NCI-H446 treated with DMSO at 0.1 percent for 48 hours (cell line): ENCODE measurements around the gene CD248.
A peak's percentile ranks its signal among the peaks of the same experiment; 100 is the strongest.

ENCODE experiments used
- DNase-seq: peaks from one replicate; lab custom pipeline; 2025; lab: John Stamatoyannopoulos, UW

Gene CD248

DNA sequence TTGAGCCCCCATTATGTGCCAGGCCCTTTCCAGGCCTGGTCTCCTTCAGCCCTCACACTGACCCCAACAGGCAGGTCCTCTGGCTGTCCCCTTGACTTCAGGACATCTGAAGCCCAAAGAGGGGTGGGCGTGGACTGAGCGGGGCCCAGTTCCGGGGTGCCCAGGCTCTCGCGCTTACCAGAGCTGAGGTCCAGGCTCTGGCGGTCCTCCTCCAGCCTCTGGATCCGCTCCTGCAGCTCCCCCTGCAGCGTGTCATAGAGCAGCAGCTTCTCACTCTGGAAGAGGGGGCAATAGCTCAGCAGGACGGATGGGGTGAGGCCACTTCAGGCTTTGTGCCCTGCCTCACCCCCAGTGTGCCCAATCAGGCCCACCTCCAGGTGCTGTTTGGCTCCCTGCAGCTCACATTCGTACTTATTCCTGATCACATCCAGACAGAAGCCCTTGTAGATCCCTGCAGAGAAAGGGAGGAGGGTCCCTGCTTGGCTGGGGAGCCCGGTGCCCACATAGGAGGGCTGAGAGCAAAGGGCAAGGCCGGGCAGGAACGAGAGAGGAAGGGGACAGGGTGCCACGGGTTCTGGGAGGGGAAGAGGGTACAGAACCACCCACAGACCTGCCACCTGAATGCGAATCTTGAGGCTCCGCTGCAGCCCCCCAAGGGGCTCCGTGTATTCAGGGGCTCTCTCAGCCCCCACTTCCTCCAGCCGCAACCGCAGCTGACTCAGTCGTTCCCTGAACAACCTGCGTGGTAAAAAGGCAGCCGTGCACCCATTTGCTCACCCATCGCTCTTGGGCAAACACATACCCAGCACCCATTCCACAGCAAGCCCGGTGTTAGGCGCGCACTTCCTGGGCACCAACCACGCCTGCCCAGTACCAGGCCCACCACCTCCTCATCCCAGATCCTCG lies 24.0 kb upstream of the CD248 start:
- no peak for DNase-seq

DNA sequence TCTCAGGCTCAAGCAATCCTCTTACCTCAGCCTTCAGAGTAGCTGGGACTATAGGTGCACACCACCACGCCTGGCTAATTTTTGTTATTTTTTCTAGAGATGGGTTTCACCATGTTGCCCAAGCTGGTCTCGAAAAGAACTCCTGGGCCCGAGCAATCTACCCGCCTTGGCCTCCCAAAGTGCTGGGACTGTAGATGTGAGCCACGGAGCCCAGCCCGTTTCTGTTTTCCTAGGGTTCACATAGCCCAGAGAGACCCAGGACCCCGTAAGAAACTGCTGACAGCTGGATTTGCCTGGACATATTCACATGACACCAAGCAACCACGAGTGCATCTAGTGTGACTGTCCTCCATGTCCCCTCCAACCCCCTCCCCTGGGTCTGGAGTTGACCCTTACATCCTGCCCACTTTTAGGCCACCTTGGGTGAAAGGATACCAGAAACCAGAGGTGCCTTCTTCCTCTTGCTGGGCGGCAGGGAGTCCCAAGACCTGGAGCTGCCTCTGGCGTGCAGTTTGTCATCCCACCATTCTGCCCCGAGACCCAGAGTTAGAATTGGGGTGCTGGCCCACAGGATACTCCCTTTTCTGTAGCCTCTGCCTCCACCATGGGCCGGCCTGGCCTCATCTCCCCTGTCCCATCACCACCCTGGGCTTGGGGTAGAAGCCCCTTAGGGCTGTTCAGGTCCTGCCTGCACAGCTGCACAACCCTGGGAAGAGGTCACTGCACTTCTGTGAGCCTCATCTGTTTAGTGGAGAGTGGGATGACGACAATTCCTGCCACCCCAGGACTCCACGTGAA lies 23.0 kb upstream of the CD248 start:
- no peak for DNase-seq

DNA sequence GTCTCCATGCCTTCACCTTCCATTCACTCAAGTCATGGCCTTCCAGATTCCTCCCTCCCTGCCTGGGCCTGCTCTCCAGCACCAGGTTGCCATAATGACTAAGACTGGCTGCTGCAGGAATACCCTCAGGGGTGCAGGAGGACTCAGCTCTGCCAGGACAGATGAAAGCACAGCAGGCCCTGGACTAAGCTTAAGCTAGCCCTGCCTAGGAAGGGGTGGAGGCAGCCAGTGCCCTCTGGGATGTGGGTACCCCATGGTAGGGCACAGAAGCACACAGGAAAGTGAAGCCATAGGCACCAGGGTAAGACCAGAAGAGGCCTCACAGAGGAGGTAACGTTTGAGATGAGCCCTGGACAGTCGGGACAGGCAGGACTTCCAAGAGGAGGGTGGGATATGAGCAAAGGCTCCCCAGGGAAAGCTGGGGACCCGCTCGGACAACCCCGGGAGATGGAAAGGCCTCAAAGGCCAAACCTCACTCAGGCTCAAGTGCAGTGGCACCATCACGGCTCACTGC lies 22.4 kb upstream of the CD248 start:
- DNase-seq = no peak

DNA sequence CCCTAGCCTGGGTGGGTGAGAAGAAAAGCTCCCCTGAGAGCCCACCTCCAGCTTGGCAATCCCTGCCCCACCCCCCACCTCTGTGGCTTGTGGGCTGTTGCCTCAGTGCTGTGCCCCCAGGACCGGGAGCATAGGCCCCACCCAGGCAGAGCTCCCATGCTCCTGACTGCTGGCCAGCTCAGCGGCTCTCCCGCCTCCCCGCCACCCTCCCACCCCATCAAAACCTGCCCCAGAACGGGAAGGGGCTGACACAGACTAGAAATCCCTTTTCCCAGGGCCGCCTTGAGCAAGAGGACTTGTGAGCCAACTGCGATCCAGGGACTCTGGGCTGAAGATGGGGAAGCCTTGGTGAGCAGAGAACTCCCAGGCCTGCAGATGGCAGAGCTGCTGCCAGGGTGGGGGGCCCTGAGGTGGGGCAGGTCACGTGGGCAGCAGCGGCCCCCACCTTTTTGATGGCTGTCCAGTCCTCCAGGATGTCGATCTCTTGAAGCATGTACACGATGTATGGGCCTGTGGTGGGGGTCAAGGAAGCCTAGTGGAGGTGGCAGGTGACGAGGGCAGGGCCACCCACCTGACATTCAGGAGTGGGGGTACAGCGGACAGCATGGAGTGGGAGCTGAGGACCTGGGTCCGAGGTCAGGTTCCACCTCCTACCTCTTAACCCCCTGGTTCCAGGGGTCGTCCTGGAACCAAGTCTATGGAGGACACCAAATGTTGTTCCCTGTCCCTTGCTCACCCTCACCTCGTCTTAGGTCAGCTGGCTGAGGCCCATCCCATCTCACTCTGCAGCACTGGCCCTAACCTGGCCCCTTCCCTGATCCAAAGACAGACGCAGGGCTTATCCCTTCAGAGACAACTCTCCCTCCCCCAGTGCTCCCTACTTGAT lies 21.7 kb upstream of the CD248 start:
- no peak for DNase-seq

DNA sequence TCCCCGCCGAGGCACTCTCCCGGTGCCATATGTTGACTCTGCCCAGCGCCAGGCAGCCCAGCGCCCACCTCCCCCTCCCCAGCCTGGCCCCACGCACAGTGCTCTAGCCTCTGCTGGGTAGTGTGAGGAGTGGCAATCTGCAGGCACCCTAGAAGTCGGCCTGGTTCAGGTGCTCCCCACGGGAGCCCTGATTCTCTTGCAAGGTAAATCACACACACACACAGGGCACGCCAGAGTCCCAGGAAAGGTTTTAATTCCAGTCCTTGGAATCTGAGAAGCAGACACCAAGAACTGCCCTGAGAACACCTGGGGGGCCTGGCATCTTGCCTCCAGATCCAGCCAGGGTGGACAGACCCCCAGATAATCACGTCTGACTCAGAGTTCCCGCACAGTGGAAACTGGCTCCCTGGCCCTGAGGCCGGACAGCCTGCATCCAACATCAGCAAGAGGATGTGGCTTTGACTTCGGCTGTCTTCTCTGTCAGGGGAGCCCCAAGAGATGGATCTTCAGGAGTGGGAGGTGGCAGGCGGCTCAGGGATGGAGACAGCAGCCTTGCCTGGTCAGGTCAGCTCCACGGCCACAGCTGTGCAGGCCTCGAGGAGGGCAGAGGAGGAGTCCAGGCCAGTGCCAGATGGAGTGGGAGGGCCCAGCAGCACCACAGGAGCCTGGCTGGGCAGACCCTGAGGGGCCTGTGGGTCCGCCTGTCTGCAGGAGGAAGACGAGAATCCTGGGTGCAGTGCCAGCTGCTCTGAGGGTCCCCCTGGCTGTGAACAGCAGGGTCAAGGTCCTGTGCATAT lies 20.5 kb upstream of the CD248 start:
- no peak for DNase-seq

DNA sequence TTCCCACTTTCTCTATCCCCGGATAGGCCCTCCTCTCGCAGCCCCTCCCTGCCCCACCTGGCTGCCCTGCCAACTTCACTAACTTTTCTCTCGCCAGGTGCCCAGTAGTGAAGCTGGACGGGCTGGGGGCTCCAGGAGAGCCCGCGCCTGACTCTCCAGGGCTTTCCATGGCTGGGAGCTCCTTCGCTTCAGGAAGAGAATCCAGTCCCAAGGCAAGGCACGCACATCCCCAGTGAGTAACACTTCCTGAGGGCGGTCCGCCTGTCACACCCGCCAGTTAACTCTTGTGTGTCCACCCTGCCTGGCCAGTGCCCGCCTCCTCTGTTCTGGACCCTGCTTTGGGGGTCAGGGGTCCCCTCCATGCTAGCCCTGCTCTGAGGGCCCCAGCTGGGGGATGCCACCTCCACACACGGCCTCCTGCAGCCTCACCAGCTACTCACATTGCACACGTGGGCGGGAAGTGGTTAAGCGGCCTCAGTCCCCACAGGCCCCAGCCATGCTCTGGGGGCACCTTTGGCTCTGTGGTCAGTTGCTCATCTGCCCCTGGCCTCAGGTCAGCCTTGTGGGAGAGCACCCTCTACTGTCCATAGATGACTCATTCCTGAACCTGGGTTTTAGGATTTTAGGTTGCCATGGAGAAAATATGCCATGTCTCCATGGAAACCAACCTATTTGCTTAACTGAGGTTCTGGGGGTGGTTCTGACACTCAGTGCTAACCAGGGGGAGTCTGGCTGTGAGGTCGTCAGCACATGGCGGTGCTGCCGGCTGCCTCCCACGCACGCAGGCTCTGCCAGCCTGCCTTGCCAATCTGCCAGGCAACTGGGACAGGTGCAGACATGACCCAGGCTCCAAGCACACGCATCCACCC lies 19.6 kb upstream of the CD248 start, which contains the start of gene RIN1:
TSS of gene RIN1 (minus strand) at position 201 of the 869 bp plus-strand sequence. CDS start at position 169, 32 bp downstream.
- peak; percentile 81 for DNase-seq

DNA sequence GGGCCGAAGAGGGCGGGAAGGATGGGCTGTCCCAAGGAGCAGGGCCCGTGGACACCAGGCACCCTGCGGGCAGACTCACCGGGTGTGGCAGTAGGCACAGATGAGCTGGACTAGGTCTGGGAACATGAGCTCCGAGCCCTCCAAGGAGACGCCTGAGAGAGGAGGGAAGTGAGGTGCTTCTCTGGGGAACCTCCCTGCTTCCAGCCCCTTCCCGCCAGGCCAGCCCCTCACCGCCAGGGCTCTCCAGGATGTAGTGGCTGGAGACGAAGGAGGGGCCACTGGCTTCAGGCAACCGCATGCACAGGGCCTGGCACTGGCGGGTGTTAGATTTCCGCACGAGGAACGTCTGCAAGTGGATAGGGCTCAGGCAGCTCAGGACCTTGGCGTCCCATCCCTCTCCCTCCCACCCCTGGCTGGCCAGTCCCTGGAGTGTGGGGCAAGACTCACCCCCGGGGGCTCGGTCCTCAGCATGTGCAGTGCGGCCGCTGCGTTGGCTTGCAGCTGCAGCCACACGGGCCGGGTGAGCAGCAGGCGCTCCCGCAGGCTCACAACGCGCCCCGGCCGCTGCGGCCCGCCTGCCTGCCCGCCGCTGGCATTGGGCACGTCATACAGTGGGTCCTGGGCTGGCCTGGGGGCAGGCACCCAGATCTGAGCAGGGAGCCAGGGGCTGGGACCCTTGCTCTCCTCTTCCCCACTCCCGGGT lies 18.8 kb upstream of the CD248 start:
- DNase-seq = no peak

DNA sequence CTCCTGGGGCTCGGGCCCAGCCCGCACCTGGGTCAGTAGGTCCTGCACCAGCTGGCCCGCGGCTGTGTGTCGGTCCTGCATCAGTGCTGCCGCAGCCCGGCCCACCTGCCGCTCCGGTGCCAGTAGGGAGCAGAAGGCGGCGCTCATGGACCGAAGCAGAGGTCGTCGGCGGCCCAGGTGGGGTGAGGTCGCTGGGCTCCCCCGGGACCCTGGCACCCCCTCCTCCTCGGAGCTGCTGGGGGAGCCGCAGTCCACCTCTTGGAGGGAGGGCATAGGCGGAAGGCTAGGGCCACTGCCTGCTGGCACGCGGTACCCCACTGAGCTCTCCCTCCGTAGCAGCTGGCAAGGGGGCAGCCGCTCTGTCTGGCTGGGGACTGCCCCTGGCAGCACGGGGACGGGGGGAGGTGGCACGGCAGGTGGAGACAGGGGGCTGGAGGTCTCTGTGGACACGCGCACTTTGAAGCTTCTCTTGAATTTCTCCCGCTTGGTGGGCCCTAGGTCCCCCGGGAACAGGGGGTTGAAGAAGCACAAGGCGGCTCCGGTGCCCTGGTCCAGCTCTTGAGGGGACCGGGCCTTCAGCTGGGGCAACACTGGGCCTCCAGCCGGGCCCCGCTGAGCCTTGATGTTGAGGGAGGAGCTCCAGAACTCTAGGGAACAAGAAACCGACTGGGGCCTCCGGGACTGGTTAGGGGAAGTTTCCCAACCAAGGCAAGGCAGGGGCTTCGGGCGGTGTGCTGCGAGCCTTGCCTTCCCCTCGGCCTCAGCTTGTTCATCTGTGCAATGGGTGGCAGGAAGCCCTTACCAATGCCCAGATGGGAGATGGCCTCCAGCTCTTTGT lies 18.0 kb upstream of the CD248 start:
- no peak for DNase-seq

DNA sequence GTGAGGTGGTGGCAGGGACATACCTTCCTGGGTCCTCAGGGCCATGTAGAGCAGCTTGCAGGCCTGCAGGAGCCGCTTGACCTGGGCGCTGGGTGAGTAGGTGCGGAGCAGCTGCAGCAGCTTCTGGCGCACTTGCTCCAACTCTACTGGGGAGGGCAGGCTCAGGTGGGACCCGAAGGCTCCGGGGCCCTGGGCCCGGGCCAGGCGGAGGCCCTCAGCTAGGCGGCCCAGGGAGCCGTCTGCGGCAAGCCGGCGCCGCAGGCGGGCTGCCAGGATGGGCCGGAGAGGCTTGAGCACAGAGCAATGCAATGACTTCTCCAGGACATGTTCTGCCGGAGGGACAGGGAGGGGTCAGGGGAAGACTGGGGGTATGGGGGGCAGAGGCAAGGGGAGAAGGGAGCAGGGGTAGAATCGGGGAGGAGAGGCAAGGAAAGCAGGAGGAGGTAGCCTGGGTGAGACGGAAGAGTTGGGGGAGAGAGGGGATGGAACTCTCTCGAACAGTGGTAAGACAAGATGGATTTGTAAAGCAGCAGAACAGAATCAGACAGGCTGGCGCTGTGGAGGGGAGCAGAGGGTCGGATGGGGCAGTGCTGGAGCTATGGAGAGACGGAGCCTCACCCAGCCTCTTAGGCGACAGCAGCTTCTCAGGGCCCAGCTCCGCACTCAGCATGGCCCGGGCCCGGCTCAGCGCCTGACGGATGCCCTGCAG lies 17.2 kb upstream of the CD248 start:
- no peak for DNase-seq

DNA sequence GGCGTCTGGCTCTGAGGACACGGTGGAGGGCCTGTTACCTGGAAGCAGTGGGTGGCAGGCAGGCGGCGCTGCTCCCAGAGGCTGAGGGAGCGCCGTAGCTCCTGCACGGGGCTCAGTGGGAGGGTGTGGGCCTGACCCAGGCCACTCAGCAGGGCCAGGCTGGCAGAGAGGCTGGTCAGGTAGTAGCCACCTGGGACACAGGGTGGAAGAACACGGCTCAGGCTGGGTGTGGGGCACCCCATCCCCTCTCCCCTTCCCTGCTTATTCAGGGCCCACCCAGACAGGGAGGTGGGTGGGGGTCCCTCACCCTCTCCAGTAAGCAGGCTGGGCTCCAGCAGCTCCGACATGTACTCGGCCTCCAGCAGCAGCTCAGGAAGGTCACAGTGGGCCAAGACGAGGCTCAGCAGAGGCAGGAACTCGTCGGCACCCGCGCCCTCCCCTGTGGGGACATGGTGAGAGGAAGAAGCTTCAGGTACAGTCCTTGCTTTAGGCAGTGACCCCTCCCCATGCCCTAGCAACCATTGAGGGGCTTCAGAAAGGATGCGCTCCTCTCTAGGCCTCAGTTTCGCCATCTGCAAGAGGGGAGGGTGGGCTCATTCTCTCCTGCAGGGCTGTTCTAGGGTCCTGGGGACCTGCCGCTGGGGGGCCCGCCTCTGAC lies 16.5 kb upstream of the CD248 start:
- no peak for DNase-seq

DNA sequence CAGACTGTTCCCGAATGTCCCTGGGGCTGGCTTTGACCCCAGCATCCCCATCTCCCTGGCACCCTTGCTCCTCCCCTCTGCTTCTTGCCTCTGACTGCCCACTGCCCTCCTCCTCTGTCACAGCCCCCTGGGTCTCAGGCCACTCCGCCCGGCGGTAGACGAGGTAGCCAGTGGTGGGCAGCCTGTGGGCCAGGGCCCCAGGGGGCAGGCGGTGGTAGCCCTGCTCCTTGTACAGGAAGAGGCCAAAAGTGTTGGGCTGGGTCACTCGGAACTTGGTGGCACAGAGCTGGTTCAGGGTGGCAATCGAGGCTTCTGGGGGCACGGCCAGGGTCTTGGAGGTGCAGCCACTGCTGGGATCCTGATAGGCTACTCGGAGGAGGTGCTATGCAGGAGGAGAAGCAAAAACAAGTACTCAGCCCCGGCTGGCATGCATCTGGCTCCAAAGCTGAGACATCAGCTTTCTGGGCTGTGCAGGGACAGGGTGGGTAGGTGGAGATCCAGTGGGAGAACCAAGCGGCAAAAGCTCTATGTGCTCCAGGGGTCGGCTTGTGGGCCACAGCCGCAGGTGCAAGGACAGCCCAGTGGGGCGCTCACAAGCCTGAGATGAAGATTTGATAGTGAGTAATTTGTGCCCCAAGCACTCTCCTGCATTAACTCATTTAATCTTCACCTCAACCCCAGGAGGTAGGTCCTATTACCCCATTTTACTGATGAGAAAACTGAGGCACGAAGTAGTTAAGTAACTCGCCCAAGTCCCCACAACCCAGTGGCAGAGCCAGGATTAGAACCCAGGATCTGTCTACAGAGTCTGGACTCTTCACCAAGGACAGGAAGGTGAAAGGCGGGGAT lies 15.8 kb upstream of the CD248 start:
- DNase-seq = no peak

DNA sequence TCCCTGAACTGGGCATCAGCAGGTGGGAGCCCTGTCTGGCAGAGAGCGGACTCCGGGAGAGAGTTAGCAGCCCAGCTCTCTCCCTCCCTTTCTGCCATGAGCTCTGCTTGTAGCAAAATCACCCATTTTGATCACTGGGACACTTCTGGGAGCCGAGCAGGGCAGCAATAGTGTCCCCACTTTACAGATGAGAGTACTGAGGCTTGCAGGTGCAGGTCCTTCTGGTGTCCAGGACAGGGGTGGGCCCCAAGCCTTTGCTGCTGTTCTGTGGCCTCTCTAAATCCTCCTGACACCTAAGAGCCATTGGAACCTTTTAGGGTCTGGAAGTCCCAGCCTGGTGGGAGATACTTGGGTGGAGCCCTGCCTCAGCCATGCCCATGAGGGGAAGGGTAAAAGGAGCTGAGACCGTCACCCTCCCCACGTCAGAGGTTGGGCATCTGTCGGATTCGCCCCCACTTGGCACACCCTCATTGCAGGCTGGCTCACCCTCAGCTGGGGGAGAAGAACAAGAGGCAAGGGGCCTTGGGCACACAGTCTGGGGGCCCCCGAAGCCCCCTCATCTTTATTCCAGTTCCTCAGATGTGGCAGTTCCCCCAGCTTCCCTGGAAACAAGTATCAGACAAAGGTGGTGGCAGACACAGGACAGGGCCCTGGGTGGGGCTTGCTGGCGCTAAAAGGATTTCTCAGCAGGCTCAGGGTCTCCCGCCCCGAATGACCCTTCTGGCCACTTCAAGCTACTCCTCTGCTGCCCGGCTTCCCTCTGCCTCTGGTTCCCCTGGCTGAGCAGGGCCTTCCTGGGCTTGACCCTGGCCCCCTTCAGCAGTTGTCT lies 14.9 kb upstream of the CD248 start:
- no peak for DNase-seq

DNA sequence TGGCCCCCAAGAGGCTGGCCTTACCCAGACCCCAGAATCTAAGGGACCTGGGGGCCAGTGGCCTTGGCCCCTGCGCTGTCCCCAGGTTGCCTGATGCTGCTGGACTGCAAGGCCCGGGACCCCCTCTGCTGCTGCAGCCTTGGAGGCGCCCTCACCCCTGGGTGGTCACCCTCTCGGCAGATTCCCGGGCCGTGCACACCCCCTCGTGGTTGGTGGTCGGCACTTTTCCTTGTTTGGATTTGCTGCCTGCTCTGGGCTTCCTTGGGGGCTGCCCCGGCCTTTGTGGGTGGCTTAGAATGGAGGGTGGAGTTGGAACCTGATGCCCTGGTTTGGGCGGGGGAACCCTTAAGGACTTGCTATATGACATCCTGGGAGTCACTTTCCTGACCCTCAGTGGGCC lies 14.1 kb upstream of the CD248 start:
- DNase-seq = no peak

DNA sequence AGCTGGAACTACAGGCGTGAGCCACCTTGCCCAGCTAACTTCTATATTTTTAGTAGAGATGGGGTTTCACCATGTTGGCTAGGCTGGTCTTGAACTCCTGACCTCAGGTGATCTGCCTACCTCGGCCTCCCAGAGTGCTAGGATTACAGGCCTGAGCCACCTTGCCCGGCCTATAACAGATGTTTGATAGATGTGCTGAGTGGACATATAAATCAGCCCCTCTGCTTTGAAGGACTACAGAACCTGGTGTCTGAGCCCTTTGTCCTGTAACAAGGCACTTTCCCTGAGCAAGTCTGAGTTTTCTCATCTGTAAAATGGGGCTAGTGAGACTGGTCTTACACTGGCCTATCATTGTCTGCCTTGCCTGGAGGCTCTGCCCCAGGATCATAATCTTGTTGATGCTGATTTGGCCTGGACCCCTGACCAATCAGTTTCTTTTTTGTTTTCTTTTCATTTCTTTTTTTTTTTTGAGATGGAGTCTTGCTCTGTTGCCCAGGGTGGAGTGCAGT lies 12.4 kb upstream of the CD248 start:
- no peak for DNase-seq
